Upper lobe of left lung (tissue), 4 donors: ENCODE data around the gene UBE2S.

ENCODE experiments used
- CTCF ChIP-seq, 6 experiments: fragments of 450-650 bp in 4 of 6; fragments of 200-600 bp in 2 of 6; sonication (generic) in 2 of 6; IDR thresholded peaks; one replicate each; pipeline ENCODE4 v1.5.1; 2016 to 2019; ENCODE audit warnings: antibody characterized with exemption in 6 of 6
- POLR2A ChIP-seq, 4 donors: fragments of 450-650 bp; IDR thresholded peaks; one replicate each; pipeline ENCODE4 v1.5.1; 2016 to 2017; ENCODE audit warnings: antibody characterized with exemption in 4 of 4, mild to moderate bottlenecking in 2 of 4
- POLR2AphosphoS5 ChIP-seq, 2 donors: sonication (generic); formaldehyde crosslinking; IDR thresholded peaks; one replicate each; pipeline ENCODE4 v1.5.1; 2017; ENCODE audit warnings: antibody characterized with exemption in 2 of 2

- TF ChIP-seq CTCF (IDR thresholded peaks at IDR 0.05), result no peak
- TF ChIP-seq POLR2AphosphoS5 (IDR thresholded peaks at IDR 0.05), result no peak
- TF ChIP-seq POLR2A (IDR thresholded peaks at IDR 0.05), result no peak
These were observed 45.2 kb downstream of the UBE2S start for GRCh38 chr19:55362174-55362989.
